H9 (cell line): ENCODE data around the gene CFAP54. TPM values are rescaled to one million over a fixed set of nuclear protein-coding genes. Genes with fewer than 3 reads are reported as not detected.

Source experiments
- DNase-seq: peaks from one replicate; pipeline ENCODE4 v3.0.0-alpha.2; 2017
- H2AFZ ChIP-seq: one replicate; pipeline ENCODE4 v1.6.1; 2013; ENCODE audit warnings: mild to moderate bottlenecking, low read length, control low read depth, moderate library complexity
- H2AK5ac ChIP-seq: 2 replicates; pipeline ENCODE4 v1.6.1; 2013; ENCODE audit warnings: low read length, control low read depth, mixed read lengths; ENCODE audit not compliant: insufficient read length
- H2BK120ac ChIP-seq: one replicate; pipeline ENCODE4 v1.6.1; 2013; ENCODE audit warnings: low read depth, mild to moderate bottlenecking, low read length, control low read depth, inconsistent platforms; ENCODE audit not compliant: poor library complexity, severe bottlenecking
- H2BK12ac ChIP-seq: 2 replicates; pipeline ENCODE4 v1.6.1; 2013; ENCODE audit warnings: low read length, control low read depth, mixed read lengths, low read depth; ENCODE audit not compliant: insufficient read length
- H2BK15ac ChIP-seq: 2 replicates; pipeline ENCODE4 v1.6.1; 2013; ENCODE audit warnings: low read depth, low read length, control low read depth
- H2BK20ac ChIP-seq: one replicate; pipeline ENCODE4 v1.6.1; 2013; ENCODE audit warnings: low read depth, mild to moderate bottlenecking, low read length, control low read depth, inconsistent platforms; ENCODE audit not compliant: poor library complexity, severe bottlenecking
- H2BK5ac ChIP-seq: 2 replicates; pipeline ENCODE4 v1.6.1; 2013; ENCODE audit warnings: low read length, control low read depth, mixed read lengths; ENCODE audit not compliant: insufficient read length
- H3K14ac ChIP-seq: 2 replicates; pipeline ENCODE4 v1.6.1; 2013; ENCODE audit warnings: low read length, control low read depth; ENCODE audit not compliant: insufficient read depth
- H3K18ac ChIP-seq: 2 replicates; pipeline ENCODE4 v1.6.1; 2013; ENCODE audit warnings: low read depth, mild to moderate bottlenecking, mixed read lengths, low read length, control low read depth; ENCODE audit not compliant: insufficient read length
- H3K23ac ChIP-seq: 2 replicates; pipeline ENCODE4 v1.6.1; 2013; ENCODE audit warnings: low read length, control low read depth, mixed read lengths, low read depth; ENCODE audit not compliant: insufficient read length
- H3K23me2 ChIP-seq: 2 replicates; pipeline ENCODE4 v1.6.1; 2013; ENCODE audit warnings: low read depth, mild to moderate bottlenecking, mixed read lengths, low read length, control low read depth; ENCODE audit not compliant: insufficient read length, poor library complexity, severe bottlenecking
- H3K27ac ChIP-seq: 2 replicates; pipeline ENCODE4 v1.5.1; 2013; ENCODE audit warnings: low read length, control low read depth, mixed read lengths, low read depth; ENCODE audit not compliant: insufficient read length
- H3K27me3 ChIP-seq: 2 replicates; pipeline ENCODE4 v1.6.1; 2013; ENCODE audit warnings: low read length, control low read depth, inconsistent platforms; ENCODE audit not compliant: insufficient read depth
- H3K4ac ChIP-seq: 2 replicates; pipeline ENCODE4 v1.6.1; 2013; ENCODE audit warnings: low read depth, mild to moderate bottlenecking, control low read depth, inconsistent platforms, low read length, moderate library complexity
- H3K4me1 ChIP-seq: 2 replicates; pipeline ENCODE4 v1.6.1; 2013; ENCODE audit warnings: low read length, control low read depth, inconsistent platforms; ENCODE audit not compliant: insufficient read depth
- H3K4me2 ChIP-seq: 2 replicates; pipeline ENCODE4 v1.6.1; 2013; ENCODE audit warnings: low read length, control low read depth, mixed read lengths; ENCODE audit not compliant: insufficient read length, insufficient read depth
- H3K56ac ChIP-seq: 2 replicates; pipeline ENCODE4 v1.6.1; 2013; ENCODE audit warnings: low read depth, mild to moderate bottlenecking, mixed read lengths, low read length, control low read depth; ENCODE audit not compliant: insufficient read length
- H3K79me1 ChIP-seq: 2 replicates; pipeline ENCODE4 v1.6.1; 2013; ENCODE audit warnings: low read depth, mild to moderate bottlenecking, moderate library complexity, low read length, control low read depth, inconsistent platforms; ENCODE audit not compliant: insufficient read depth, poor library complexity, severe bottlenecking
- H3K79me2 ChIP-seq: 2 replicates; pipeline ENCODE4 v1.6.1; 2013; ENCODE audit warnings: low read length, control low read depth, inconsistent platforms; ENCODE audit not compliant: insufficient read depth
- H3K9ac ChIP-seq: 2 replicates; pipeline ENCODE4 v1.6.1; 2013; ENCODE audit warnings: low read length, control low read depth, mixed read lengths; ENCODE audit not compliant: insufficient read length; ENCODE audit errors: extremely low read depth
- H3K9me3 ChIP-seq: one replicate; pipeline ENCODE4 v1.6.1; 2013; ENCODE audit warnings: low read depth, low read length, inconsistent platforms; ENCODE audit not compliant: control insufficient read depth
- H3T11ph ChIP-seq: one replicate; pipeline ENCODE4 v1.6.1; 2013; ENCODE audit warnings: mild to moderate bottlenecking, low read length, control low read depth, inconsistent platforms
- H4K20me1 ChIP-seq: one replicate; pipeline ENCODE4 v1.6.1; 2013; ENCODE audit not compliant: control insufficient read depth, insufficient read length, insufficient read depth
- H4K5ac ChIP-seq: 2 replicates; pipeline ENCODE4 v1.6.1; 2013; ENCODE audit warnings: low read depth, mild to moderate bottlenecking, mixed read lengths, low read length, control low read depth; ENCODE audit not compliant: insufficient read length
- H4K8ac ChIP-seq: replicated peaks from 2 replicates; pipeline ENCODE4 v1.6.1; 2013; ENCODE audit warnings: low read length, control low read depth, mixed read lengths, low read depth; ENCODE audit not compliant: insufficient read length
- H4K91ac ChIP-seq: 2 replicates; pipeline ENCODE4 v1.6.1; 2013; ENCODE audit warnings: low read depth, mild to moderate bottlenecking, moderate library complexity, mixed read lengths, low read length, control low read depth; ENCODE audit not compliant: insufficient read length
- H3K27ac Mint-ChIP-seq, 3 experiments: 2 replicates in 2 of 3; 3 replicates in 1 of 3; pipeline ENCODE4 v1.8.0; 2020 to 2021; ENCODE audit warnings: mixed read lengths in 3 of 3, mild to moderate bottlenecking in 1 of 3, moderate library complexity in 1 of 3
- H3K27me3 Mint-ChIP-seq: 2 replicates; pipeline ENCODE4 v1.8.0; 2021; ENCODE audit warnings: low read depth, mild to moderate bottlenecking, moderate library complexity, mixed read lengths
- H3K36me3 Mint-ChIP-seq, 3 experiments: 2 replicates in 2 of 3; 3 replicates in 1 of 3; pipeline ENCODE4 v1.8.0; 2020 to 2021; ENCODE audit warnings: low read depth in 3 of 3, mixed read lengths in 3 of 3; ENCODE audit not compliant: insufficient read depth in 1 of 3
- H3K4me1 Mint-ChIP-seq, 2 experiments: 2 replicates each; pipeline ENCODE4 v1.8.0; 2020; ENCODE audit warnings: mixed read lengths in 2 of 2
- H3K4me3 Mint-ChIP-seq, 2 experiments: 2 replicates in 1 of 2; 3 replicates in 1 of 2; pipeline ENCODE4 v1.8.0; 2020 to 2021; ENCODE audit warnings: mild to moderate bottlenecking in 2 of 2, mixed read lengths in 2 of 2, moderate library complexity in 1 of 2
- H3K9me3 Mint-ChIP-seq, 2 experiments: 2 replicates in 1 of 2; 3 replicates in 1 of 2; pipeline ENCODE4 v1.8.0; 2020; ENCODE audit warnings: mild to moderate bottlenecking in 2 of 2, mixed read lengths in 2 of 2, moderate library complexity in 1 of 2
- CTCF ChIP-seq: fragments of 200-600 bp; sonication (generic); conservative IDR thresholded peaks from 3 replicates; pipeline ENCODE4 v1.8.0; 2021; ENCODE audit warnings: antibody characterized with exemption, mild to moderate bottlenecking
- WGBS: extraction: QIAGEN DNeasy Blood & Tissue Kit; methylation state at CpG from one replicate; pipeline ENCODE4 v1.1.7; 2013; ENCODE audit warnings: missing lambda C conversion rate, low lambda C conversion rate, mixed read lengths; ENCODE audit not compliant: insufficient read length; ENCODE audit errors: extremely low coverage; 5-methylcytosine and 5-hydroxymethylcytosine counted together
- total RNA-seq: library from RNA; stranded (reverse); gene quantifications from 2 replicates; pipeline ENCODE4 v1.2.1, GENCODE V29; 2021

Gene CFAP54
- total RNA-seq, 1 experiment from 2014 or later = 0.24 TPM

- no peak overlapping the region for H2BK120ac ChIP-seq
- H3K23me2 ChIP-seq = no peaks in the 10 kb centered on the region
- Mint-ChIP-seq H3K4me1 (no peaks in the 10 kb centered on the region), H3K9me3 (no peaks in the 10 kb centered on the region), H3K27me3 (no peaks in the 10 kb centered on the region), H3K27ac (no peak overlapping the region), H3K36me3 (no peaks in the 10 kb centered on the region), H3K4me3 (no peak overlapping the region)
- TF ChIP-seq CTCF = no peak
- no peaks in the 10 kb centered on the region for H3K79me1 ChIP-seq
- no peak overlapping the region for H3K14ac ChIP-seq
- H2BK15ac ChIP-seq = no peak overlapping the region
- H3T11ph ChIP-seq = no peak overlapping the region
- no peak overlapping the region for H2AFZ ChIP-seq
- H3K4me2 ChIP-seq = no peak overlapping the region
- no peak overlapping the region for H3K27ac ChIP-seq
- no peak overlapping the region for H4K8ac ChIP-seq
- no peak overlapping the region for H3K18ac ChIP-seq
- no peaks in the 10 kb centered on the region for H3K9me3 ChIP-seq
- DNase-seq = no peak
- H3K27me3 ChIP-seq = no peaks in the 10 kb centered on the region
- no peaks in the 10 kb centered on the region for H4K20me1 ChIP-seq
- H2BK12ac ChIP-seq = no peak overlapping the region
- no peaks in the 10 kb centered on the region for H3K79me2 ChIP-seq
- H3K23ac ChIP-seq = no peak overlapping the region
- H3K9ac ChIP-seq = no peak overlapping the region
- H4K5ac ChIP-seq = no peak overlapping the region
- 100% methylated on average over 1 of the region's 5 CpGs for WGBS
- no peak overlapping the region for H2AK5ac ChIP-seq
- no peak overlapping the region for H4K91ac ChIP-seq
- H3K4me1 ChIP-seq = no peaks in the 10 kb centered on the region
- H2BK5ac ChIP-seq = no peak overlapping the region
- no peak overlapping the region for H2BK20ac ChIP-seq
- H3K56ac ChIP-seq = no peak overlapping the region
- no peak overlapping the region for H3K4ac ChIP-seq
These were observed 147.5 kb downstream of the CFAP54 start for GRCh38 chr12:96636895-96637294.
